ENCODE data around the gene AGRN.

The AGRN gene

GRCh38 chr1:1035291-1035943, 15.5 kb downstream of the AGRN start:
- no peak for DNase-seq (ENCODE audit: low read depth, low spot score)

GRCh38 chr1:1037366-1038327, 17.7 kb downstream of the AGRN start:
- DNase-seq (ENCODE audit: low read depth, low spot score): no peak

- DNase-seq (ENCODE audit: low read depth, low spot score): no peak
Measured at GRCh38 chr1:1038694-1039093, 18.8 kb downstream of the AGRN start.

DNA sequence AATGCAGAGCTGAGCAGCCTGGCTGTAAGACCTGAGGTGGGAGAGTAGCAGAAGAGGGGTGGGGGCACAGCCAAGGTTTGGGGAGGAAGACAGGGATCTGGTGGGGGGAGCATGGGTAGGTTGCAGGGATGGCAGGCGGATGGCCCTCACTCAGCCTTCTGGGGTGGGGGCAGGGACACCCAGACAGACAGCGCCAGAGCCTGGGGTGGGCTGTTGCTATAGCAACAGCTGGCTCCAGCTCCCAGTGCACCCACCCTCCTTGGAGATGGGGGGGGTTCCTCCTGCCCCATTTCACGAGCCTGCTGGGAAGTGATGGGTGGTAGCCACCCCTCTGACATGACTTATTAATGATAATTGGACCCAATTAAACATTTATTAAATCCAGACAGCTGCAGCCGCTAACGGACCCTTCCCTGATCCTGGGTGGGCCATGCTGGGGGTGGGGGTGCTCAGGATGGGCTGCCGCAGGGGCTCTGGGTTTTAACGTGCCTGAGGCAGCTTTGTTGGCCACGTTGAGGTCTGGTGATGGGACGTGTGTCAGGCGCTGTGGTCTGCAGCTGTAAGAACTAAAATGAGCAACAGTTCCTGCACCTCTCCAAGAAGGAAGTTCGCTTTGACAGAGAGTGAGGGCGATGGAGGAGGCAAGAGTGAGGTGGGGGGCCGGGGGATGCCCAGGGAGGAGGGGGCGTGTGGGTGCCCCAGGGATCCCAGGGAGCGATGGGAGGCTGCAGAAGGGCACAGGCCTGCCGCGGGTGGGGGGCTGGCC, 19.4 kb downstream of the AGRN start:
- DNase-seq (ENCODE audit: low read depth, low spot score): no peak

DNA sequence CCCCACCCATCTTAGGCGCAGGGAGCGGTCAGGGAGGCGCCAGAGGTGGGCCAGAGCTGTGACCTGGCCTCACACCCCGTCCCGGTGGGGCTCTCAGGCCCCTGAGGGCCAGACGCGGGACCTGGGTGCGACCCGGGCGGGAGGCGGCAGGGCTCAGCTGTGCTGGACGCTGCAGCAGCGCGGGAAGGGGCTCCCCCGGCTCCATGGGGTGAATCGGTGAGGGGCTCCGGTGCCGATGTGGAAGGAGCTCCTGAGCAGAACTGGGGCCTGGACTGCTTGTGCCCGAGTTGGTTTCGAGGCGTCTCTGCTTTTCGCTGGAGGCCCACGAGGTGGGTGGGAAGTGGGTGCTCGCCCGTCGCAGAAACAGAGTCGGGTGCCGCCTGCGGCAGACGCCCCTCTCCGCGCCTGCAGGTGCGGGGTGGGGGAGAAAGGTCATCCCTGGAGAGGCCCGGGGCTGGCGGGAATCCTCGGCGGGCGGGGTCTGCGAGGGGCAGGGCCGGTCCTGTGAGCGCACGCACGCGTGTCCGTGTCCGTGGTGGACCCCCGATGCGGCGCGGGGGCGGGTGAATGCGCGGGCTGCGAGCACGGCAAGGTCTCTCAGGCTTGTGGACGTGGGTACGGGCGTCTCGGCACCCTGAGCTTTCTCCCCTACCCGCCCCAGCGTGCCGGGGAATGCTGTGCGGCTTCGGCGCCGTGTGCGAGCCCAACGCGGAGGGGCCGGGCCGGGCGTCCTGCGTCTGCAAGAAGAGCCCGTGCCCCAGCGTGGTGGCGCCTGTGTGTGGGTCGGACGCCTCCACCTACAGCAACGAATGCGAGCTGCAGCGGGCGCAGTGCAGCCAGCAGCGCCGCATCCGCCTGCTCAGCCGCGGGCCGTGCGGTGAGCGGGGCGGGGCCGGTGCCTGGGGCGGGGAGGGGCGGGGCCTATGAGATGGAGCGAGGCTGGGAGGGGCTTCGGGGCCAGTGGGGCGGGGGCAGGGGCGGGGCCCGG, 20.4 kb downstream of the AGRN start:
- DNase-seq (ENCODE audit: low read depth, low spot score): no peak

- DNase-seq (ENCODE audit: low read depth, low spot score): no peak
Measured at GRCh38 chr1:1041092-1041523, 21.2 kb downstream of the AGRN start.

DNA sequence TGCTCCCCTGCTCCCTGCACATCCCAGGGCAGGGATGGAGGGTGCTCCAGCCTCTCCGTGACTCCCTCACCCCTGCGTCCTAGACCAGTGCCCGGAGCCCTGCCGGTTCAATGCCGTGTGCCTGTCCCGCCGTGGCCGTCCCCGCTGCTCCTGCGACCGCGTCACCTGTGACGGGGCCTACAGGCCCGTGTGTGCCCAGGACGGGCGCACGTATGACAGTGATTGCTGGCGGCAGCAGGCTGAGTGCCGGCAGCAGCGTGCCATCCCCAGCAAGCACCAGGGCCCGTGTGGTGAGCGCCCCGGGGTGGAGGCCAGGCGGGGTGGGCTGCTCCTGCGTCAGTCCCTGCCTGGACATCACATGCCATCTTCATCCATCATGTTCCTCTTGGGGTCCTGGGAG, 22.0 kb downstream of the AGRN start:
- DNase-seq (ENCODE audit: low read depth, low spot score): no peak

DNA sequence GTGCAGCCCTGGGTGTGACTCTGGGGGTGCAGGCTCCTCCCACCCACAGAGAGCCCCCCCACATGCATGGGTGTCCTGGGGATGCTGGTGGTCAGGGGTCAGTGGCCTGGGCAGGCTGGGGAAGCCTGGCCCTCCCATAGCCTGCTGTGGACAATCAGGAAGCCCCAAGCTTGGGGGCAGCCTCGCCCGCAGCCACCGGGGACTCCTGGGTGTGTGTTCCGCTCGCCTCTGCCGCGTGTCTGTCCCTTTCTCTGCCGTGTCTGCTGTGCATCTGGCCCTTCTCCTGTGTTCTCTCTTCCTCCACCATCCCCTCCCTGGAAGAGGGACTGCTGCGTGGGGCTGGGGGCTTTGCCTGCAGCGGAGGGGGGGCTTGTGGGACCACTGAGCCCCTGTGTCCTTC, 22.9 kb downstream of the AGRN start:
- no peak for DNase-seq (ENCODE audit: low read depth, low spot score)

DNA sequence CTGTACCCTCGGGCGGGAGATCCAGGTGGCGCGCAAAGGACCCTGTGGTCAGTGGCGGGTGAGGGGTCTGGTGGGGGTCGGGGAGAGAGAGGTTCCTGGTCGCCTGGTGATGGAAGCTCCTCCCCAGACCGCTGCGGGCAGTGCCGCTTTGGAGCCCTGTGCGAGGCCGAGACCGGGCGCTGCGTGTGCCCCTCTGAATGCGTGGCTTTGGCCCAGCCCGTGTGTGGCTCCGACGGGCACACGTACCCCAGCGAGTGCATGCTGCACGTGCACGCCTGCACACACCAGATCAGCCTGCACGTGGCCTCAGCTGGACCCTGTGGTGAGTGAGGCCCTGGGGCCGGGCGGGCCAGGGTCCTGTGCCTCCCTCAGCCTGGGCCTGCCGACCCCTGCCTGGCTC, 23.5 kb downstream of the AGRN start:
- no peak for DNase-seq (ENCODE audit: low read depth, low spot score)

GRCh38 chr1:1043921-1044320, 24.0 kb downstream of the AGRN start:
- no peak for DNase-seq (ENCODE audit: low read depth, low spot score)

DNA sequence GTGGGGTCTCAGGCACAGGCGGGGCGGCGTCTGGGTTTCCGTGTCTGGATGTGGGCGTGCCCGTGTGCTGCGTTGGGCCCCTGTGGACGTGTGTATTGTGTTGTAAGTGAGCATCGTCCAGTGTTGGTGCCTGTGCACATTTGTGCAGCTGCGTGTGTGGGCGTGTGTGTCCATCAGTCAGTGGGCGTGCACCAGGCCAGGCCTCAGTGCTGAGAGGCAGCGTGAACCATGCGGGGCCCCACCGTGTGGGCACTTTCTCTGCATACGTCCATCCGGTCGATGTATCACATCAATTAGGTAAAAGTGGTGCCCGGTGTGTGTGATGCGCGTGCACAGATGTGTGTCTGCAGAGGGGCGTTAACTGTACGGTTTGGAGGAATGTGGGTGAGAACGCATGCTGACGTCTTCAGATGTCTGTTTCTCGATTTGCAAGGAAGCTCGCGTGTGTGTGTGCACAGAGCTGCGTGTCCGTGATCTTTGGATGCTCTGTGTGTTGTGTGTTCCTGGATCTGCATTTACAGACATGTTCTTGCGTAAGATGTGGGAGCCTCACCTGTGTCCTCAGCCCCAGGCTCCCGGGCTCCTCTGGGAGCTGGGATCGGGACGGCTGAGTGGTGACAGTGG, 24.6 kb downstream of the AGRN start:
- no peak for DNase-seq (ENCODE audit: low read depth, low spot score)

- no peak for DNase-seq (ENCODE audit: low read depth, low spot score)
Measured at GRCh38 chr1:1045129-1045528, 25.2 kb downstream of the AGRN start.

DNA sequence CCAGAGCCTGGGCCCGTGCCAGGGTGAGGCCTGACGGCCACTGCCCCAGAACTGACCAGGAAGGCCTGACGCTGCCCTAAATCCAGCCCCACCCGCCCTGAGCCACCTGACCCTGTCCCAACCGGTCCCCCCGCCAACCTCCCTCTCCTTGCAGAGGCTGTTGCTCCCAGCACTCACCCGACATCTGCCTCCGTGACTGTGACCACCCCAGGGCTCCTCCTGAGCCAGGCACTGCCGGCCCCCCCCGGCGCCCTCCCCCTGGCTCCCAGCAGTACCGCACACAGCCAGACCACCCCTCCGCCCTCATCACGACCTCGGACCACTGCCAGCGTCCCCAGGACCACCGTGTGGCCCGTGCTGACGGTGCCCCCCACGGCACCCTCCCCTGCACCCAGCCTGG, 26.3 kb downstream of the AGRN start:
- DNase-seq (ENCODE audit: low read depth, low spot score): no peak

DNA sequence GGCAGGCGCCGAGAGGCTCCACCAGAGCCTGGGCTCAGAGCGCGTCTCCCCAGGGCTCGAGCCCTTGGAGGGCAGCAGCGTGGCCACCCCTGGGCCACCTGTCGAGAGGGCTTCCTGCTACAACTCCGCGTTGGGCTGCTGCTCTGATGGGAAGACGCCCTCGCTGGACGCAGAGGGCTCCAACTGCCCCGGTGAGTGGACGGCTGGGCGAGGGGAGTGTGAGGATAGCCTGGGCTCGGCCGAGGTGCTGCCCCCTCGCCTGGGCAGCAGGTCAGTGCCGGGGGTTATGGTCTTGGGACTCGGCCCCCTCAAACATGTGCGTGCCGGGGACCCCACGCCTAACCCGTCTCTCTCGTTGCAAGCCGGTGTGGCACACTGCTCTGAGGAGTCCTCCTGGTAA, 26.8 kb downstream of the AGRN start:
- DNase-seq (ENCODE audit: low read depth, low spot score): no peak

DNA sequence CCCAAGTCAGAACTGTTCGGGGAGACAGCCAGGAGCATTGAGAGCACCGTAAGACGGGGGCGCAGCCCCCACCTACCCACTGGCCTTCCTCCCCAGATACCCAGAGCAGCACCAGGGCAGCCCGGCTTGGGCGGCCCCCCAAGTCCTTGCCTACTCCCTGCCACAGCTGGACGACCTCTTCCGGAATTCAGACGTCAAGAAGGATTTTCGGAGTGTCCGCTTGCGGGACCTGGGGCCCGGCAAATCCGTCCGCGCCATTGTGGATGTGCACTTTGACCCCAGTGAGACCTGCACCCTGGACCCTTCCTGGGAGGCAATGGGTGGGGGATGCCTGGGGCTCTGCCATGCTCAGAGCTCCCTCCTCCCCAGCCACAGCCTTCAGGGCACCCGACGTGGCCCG, 27.5 kb downstream of the AGRN start:
- no peak for DNase-seq (ENCODE audit: low read depth, low spot score)

DNA sequence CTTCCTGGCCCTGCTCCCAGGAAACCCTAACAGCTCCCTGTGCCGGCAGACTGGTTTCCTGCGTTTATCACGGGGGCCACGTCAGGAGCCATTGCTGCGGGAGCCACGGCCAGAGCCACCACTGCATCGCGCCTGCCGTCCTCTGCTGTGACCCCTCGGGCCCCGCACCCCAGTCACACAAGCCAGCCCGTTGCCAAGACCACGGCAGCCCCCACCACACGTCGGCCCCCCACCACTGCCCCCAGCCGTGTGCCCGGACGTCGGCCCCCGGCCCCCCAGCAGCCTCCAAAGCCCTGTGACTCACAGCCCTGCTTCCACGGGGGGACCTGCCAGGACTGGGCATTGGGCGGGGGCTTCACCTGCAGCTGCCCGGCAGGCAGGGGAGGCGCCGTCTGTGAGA, 28.0 kb downstream of the AGRN start:
- no peak for DNase-seq (ENCODE audit: low read depth, low spot score)

GRCh38 chr1:1048765-1049164, 28.8 kb downstream of the AGRN start:
- no peak for DNase-seq (ENCODE audit: low read depth, low spot score)

DNA sequence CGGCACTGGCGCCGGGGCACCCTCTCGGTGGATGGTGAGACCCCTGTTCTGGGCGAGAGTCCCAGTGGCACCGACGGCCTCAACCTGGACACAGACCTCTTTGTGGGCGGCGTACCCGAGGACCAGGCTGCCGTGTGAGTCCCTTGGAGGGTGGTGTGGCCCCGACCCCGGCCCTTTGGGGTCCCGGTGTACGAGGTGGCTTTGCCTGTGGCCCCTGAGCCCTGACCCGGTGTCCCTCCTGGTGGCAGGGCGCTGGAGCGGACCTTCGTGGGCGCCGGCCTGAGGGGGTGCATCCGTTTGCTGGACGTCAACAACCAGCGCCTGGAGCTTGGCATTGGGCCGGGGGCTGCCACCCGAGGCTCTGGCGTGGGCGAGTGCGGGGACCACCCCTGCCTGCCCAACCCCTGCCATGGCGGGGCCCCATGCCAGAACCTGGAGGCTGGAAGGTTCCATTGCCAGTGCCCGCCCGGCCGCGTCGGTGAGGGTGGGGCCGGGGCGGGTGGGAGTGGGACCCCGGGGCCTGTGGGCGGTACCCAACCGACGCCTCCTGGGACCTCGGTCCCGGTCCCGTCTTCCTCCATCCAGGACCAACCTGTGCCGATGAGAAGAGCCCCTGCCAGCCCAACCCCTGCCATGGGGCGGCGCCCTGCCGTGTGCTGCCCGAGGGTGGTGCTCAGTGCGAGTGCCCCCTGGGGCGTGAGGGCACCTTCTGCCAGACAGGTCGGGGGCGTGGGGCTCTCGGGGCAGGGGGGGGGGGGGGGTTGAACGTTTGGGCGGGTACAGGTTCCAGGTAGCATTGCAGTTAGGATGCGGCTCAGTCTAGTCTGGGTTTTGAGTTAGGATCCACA, 29.6 kb downstream of the AGRN start:
- no peak for DNase-seq (ENCODE audit: low read depth, low spot score)

DNA sequence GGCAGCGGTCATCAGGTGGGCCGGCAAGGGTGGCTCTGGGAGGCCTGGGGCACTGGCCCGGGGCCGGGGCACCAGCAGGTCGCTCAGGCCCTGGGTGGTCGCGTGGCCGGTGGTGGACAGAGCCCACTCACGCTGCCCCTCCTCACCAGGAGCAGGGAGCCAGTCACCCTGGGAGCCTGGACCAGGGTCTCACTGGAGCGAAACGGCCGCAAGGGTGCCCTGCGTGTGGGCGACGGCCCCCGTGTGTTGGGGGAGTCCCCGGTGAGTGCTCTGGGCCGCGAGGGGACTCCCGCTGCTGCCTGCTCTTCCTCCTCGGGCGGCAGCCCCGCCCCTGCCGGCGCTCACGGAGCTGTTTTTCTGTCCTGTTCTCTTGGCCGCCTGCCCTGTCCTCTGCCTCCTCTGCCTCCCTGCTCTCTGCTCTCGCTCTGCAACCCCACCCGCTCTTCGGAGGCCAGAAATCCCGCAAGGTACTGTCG, 30.7 kb downstream of the AGRN start:
- DNase-seq (ENCODE audit: low read depth, low spot score): no peak

All from smooth muscle cell of the brain vasculature (primary cell).